A549 (cell line): Measurements from ENCODE around the gene N4BP2L2.

Experiments
- CEBPB ChIP-seq, 2 experiments: fragments of >200 bp in 1 of 2; sonication (Bioruptor Twin) in 1 of 2; formaldehyde crosslinking in 1 of 2; IDR thresholded peaks; 2 replicates each; pipeline ENCODE4 v1.6.1; 2012 to 2016
- EP300 ChIP-seq, 2 experiments: fragments of >200 bp; sonication (Bioruptor Twin); formaldehyde crosslinking; IDR thresholded peaks; 2 replicates in 1 of 2; 3 replicates in 1 of 2; pipeline ENCODE4 v1.6.1; 2016 to 2017
- ESRRA ChIP-seq: fragments of 150-350 bp; IDR thresholded peaks from 2 replicates; pipeline ENCODE4 v1.6.1; 2014; ENCODE audit warnings: mild to moderate bottlenecking, low read length, borderline replicate concordance
- KDM1A ChIP-seq: fragments of 200-600 bp; sonication (generic); IDR thresholded peaks from 2 replicates; pipeline ENCODE4 v1.6.1; 2016; ENCODE audit warnings: low read depth, mild to moderate bottlenecking
- PHF8 ChIP-seq: fragments of 200-600 bp; sonication (generic); IDR thresholded peaks from 2 replicates; pipeline ENCODE4 v1.6.1; 2016; ENCODE audit warnings: low read depth, mild to moderate bottlenecking, antibody characterized with exemption, moderate library complexity, borderline replicate concordance
- POLR2A ChIP-seq: IDR thresholded peaks from 2 replicates; pipeline ENCODE4 v1.6.1; 2012; ENCODE audit warnings: mild to moderate bottlenecking, low read length
- RFX5 ChIP-seq: fragments of 450-650 bp; IDR thresholded peaks from 2 replicates; pipeline ENCODE4 v1.7.1; 2014; ENCODE audit warnings: antibody characterized with exemption, mild to moderate bottlenecking, moderate library complexity
- SMC3 ChIP-seq: fragments of >200 bp; sonication (Bioruptor Twin); formaldehyde crosslinking; IDR thresholded peaks from 3 replicates; pipeline ENCODE4 v1.6.1; 2018; ENCODE audit warnings: inconsistent platforms
- TF ChIP-seq, protein P1 (sequence below): IDR thresholded peaks from 2 replicates; pipeline ENCODE4 v1.6.1; 2012
- TF ChIP-seq, protein P2 (sequence below): fragments of >200 bp; sonication (Bioruptor Twin); formaldehyde crosslinking; IDR thresholded peaks from 3 replicates; pipeline ENCODE4 v1.5.1; 2016
- TF ChIP-seq, protein P3 (sequence below): fragments of 150-350 bp; IDR thresholded peaks from 2 replicates; pipeline ENCODE4 v1.6.1; 2014; ENCODE audit warnings: low read depth, mild to moderate bottlenecking, low read length
- TF ChIP-seq, protein P4 (sequence below): fragments of 450-650 bp; IDR thresholded peaks from 2 replicates; pipeline ENCODE4 v1.6.1; 2014; ENCODE audit warnings: antibody characterized with exemption

GRCh38 chr13:32525766-32526165 is 12.8 kb downstream of the N4BP2L2 start:
- TF ChIP-seq, protein P1, sequence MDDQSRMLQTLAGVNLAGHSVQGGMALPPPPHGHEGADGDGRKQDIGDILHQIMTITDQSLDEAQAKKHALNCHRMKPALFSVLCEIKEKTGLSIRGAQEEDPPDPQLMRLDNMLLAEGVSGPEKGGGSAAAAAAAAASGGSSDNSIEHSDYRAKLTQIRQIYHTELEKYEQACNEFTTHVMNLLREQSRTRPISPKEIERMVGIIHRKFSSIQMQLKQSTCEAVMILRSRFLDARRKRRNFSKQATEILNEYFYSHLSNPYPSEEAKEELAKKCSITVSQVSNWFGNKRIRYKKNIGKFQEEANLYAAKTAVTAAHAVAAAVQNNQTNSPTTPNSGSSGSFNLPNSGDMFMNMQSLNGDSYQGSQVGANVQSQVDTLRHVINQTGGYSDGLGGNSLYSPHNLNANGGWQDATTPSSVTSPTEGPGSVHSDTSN, result no peak
- TF ChIP-seq KDM1A, result no peak
- no peak for TF ChIP-seq POLR2A
- TF ChIP-seq, protein P2, sequence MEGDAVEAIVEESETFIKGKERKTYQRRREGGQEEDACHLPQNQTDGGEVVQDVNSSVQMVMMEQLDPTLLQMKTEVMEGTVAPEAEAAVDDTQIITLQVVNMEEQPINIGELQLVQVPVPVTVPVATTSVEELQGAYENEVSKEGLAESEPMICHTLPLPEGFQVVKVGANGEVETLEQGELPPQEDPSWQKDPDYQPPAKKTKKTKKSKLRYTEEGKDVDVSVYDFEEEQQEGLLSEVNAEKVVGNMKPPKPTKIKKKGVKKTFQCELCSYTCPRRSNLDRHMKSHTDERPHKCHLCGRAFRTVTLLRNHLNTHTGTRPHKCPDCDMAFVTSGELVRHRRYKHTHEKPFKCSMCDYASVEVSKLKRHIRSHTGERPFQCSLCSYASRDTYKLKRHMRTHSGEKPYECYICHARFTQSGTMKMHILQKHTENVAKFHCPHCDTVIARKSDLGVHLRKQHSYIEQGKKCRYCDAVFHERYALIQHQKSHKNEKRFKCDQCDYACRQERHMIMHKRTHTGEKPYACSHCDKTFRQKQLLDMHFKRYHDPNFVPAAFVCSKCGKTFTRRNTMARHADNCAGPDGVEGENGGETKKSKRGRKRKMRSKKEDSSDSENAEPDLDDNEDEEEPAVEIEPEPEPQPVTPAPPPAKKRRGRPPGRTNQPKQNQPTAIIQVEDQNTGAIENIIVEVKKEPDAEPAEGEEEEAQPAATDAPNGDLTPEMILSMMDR, result no peak
- TF ChIP-seq CEBPB (IDR thresholded peaks at IDR 0.05), result no peak
- no peak for TF ChIP-seq EP300 (IDR thresholded peaks at IDR 0.05)
- TF ChIP-seq, protein P3, sequence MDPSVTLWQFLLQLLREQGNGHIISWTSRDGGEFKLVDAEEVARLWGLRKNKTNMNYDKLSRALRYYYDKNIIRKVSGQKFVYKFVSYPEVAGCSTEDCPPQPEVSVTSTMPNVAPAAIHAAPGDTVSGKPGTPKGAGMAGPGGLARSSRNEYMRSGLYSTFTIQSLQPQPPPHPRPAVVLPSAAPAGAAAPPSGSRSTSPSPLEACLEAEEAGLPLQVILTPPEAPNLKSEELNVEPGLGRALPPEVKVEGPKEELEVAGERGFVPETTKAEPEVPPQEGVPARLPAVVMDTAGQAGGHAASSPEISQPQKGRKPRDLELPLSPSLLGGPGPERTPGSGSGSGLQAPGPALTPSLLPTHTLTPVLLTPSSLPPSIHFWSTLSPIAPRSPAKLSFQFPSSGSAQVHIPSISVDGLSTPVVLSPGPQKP, result no peak
- TF ChIP-seq, protein P4, sequence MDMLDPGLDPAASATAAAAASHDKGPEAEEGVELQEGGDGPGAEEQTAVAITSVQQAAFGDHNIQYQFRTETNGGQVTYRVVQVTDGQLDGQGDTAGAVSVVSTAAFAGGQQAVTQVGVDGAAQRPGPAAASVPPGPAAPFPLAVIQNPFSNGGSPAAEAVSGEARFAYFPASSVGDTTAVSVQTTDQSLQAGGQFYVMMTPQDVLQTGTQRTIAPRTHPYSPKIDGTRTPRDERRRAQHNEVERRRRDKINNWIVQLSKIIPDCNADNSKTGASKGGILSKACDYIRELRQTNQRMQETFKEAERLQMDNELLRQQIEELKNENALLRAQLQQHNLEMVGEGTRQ, result no peak
- no peak for TF ChIP-seq SMC3
- TF ChIP-seq ESRRA, result no peak
- TF ChIP-seq PHF8, result no peak
- TF ChIP-seq RFX5, result no peak
